MV-4-11 (cell line): ENCODE measurements around the gene ARVCF.

Experiments used
- DNase-seq: peaks from one replicate; lab custom pipeline; 2025; lab: John Stamatoyannopoulos, UW

Gene ARVCF, protein sequence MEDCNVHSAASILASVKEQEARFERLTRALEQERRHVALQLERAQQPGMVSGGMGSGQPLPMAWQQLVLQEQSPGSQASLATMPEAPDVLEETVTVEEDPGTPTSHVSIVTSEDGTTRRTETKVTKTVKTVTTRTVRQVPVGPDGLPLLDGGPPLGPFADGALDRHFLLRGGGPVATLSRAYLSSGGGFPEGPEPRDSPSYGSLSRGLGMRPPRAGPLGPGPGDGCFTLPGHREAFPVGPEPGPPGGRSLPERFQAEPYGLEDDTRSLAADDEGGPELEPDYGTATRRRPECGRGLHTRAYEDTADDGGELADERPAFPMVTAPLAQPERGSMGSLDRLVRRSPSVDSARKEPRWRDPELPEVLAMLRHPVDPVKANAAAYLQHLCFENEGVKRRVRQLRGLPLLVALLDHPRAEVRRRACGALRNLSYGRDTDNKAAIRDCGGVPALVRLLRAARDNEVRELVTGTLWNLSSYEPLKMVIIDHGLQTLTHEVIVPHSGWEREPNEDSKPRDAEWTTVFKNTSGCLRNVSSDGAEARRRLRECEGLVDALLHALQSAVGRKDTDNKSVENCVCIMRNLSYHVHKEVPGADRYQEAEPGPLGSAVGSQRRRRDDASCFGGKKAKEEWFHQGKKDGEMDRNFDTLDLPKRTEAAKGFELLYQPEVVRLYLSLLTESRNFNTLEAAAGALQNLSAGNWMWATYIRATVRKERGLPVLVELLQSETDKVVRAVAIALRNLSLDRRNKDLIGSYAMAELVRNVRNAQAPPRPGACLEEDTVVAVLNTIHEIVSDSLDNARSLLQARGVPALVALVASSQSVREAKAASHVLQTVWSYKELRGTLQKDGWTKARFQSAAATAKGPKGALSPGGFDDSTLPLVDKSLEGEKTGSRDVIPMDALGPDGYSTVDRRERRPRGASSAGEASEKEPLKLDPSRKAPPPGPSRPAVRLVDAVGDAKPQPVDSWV

DNA sequence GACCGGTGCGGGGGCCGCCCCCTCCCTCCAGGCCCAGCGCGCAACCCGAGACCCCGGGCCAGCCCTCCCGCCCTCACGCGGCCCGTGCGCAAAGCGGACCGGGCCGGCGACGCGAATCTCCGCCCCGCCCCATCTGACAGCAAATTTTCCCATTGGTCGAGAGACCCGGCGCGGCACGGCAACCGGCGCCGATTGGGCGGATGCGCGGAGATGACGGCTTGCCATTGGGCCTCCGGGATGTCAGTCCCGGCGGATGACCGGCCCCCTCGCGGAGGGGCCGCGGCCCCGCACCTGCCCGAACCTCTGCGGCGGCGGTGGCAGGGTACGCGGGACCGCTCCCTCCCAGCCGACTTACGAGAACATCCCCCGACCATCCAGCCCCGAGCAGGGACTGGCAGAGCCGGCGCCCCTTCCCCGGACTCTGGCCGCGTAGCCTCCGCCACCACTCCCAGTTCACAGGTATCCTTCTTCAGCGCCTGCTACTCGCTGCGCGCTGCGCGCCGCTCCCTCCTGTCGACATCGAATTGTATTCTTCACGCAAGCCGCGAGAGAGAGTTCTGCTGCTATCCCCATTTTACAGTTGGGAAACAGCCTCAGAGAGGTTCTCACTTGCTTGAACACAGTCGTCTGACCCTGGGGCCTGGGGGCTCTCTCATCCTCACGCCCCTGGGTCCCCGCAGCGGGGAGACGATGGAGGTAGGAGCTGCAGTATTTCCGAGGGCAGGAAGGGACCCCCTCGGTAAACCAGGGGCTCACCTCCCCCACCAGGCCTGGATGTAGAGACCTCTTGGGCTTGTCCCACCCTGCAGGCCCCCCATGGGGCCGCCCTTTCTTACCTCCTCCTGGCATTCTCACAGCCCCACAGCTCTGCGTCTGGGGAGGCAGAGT is at the start of gene ARVCF:
Gene ARVCF (minus strand): TSS at position 90 of the 888 bp plus-strand sequence. CDS start 26,029 bp downstream, outside the sequence.
- peak; percentile 71 for DNase-seq

DNA sequence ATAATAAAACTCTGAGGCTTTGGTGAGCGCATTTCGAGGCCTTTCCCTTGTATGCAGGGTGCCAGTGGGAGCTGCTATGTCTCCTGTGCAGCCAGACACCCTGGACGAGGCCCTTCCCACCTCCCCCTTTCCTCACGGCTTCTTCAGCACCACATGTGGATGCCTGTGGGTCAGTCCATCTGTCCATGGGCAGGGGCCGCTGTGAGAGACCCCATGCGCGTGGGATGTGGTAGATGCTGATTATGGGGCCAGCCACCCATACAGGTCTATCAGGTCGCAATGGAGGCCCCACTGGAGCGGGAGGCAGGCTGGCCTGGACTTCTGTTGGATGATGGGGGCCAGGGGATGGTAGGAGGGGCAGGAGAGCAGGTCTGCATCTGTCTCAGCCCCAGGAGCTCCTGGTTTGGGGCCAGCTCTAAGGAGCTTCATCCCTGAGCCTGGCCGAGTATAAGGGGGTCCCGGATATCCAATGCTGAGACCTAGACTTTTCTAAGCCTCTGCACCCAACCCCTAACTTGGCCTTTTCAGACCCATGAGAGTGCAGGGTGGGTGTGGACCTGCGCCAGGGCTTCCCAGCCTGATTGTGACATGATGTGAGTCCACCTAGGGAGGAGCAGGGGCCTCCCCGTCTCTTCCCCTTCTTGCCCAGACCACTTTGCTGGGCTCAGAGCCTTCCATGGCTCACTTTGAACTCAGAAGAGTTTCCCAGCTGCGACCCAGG is 49.4 kb upstream of the ARVCF start:
- no peak for DNase-seq

DNA sequence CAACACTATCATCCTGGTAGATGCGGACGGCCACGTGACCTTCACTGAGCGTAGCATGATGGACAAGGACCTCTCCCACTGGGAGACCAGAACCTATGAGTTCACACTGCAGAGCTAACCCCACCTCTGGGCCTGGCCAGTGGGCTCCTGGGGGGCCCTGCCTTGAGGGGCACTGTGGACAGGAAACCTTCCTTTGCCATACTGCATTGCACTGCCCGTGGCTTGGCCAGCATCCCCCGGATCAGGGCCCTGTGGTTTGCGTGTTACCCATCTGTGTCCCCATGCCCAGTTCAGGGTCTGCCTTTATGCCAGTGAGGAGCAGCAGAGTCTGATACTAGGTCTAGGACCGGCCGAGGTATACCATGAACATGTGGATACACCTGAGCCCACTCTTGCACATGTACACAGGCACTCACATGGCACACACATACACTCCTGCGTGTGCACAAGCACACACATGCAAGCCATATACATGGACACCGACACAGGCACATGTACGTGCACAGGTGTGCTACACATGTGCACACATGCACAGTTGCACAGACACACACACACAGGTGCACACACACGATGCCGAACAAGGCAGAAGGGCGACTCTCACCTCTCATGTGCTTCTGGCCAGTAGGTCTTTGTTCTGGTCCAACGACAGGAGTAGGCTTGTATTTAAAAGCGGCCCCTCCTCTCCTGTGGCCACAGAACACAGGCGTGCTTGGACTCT is 48.1 kb upstream of the ARVCF start:
- no peak for DNase-seq

DNA sequence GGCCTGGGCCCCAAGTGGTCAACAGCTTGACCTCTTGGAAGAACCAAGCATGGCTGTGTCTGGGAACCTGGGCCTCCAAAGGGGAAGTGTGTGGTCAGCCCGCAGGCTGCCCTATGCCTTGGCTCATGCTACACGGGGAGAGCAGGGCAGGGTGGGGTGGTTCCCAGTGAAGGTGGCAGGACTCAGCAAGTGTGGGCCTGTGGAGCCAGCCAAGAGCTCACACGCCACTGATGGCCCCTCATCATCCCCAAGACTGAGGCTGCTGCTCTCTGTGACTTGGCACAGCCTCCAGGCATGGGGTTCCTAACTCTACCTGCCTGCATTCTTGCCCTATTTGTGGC is 47.5 kb upstream of the ARVCF start:
- peak; percentile 21 for DNase-seq

DNA sequence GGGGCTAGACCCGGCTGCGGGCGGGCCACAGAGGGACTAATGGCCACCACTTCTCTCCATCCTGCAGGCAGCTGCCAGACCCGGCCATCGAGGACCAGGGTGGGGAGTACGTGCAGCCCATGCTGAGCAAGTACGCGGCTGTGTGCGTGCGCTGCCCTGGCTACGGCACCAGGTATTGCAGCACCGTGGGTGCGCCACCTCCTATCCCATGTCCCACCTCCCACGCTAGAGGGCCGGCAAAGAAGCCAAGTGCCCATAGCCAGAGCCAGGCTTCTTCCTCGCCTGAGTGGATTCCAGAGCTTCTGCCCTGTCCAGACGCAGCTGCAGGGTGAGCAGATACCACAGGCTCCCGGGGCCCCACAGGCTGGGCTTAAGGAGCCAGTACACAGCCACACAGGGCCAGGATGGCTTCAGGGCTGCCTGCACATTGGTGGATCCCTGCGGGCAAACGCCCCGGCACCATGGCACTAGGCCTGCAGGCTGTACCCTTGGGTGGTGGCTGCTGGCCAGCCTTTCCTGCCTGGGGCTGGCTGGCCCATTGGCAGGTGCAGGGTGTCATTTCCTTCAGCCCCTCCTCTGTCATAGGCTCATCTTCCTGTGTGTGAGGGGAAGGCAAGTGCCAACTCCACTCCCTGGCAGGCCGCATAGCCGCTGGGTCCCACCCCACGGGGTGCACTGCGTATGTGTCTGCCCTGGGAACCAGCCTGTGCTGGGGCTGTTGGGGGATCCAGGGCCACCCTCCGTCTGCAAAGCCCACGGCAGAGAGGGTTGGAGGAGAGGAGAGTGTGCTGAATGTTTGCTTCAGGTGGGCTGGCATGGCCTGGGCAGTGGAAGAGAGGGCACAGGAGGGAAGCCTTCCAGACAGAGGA is 46.9 kb upstream of the ARVCF start:
- no peak for DNase-seq

DNA sequence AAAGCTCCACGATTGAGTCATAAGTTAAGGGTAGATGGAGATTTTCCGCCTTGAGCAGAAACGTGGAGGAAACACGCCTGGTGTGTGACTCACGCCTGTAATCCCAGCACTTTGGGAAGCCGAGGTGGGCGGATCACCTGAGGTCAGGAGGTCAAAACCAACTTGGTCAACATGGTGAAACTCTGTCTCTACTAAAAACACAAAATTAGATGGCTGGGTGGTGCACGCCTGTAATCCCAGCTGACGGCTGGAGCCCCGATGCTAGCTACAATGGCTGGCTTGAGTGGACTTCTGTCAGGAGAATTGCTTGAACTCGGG is 46.1 kb upstream of the ARVCF start:
- DNase-seq: peak; percentile 5

DNA sequence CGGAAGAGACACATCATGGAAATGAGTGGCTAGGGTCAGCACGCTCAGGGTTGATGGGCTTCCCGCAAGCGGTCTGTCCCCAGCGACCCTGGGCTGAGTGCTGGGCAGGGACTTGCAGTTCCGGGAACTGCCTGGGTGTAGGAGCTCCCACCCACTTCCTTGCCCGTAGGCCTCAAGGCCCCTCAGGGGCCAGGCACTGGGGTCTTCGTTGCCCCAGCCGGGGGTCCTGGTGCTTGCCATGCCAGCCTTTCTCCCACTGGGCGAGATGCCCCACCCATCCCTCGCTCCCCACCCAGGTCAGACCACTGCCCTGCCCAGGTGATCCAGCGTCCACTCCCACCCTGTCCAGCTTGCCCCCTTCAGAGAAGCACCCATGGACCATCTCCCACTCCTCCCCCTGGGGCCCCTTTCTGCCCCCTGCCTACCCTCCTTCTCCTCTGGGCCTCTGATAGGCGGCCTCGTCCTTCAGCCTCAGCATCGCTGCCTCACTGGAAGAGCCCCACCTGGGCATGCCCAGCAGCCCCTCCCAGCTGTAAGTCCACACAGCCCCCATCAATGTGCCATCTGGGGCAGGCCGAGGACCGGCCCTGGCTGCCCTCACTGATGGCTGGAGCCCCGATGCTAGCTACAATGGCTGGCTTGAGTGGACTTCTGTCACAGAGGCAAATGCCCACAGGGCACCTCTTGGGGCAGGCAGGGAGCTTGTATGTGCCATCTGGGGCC is 45.6 kb upstream of the ARVCF start:
- DNase-seq: no peak

DNA sequence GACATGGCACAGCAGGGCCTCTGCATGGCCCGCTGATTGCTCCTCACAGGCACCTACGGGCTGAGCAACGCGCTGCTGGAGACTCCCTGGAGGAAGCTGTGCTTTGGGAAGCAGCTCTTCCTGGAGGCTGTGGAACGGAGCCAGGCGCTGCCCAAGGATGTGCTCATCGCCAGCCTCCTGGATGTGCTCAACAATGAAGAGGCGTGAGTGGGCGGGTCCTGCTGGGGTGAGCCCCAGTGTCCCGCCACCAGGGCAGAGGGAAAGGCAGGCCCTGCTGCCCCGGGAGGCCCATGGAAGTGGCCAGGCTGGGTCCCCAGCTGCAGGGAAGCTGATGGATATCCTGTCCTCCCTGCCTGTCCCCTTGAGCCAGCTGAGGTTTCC is 44.8 kb upstream of the ARVCF start:
- no peak for DNase-seq

DNA sequence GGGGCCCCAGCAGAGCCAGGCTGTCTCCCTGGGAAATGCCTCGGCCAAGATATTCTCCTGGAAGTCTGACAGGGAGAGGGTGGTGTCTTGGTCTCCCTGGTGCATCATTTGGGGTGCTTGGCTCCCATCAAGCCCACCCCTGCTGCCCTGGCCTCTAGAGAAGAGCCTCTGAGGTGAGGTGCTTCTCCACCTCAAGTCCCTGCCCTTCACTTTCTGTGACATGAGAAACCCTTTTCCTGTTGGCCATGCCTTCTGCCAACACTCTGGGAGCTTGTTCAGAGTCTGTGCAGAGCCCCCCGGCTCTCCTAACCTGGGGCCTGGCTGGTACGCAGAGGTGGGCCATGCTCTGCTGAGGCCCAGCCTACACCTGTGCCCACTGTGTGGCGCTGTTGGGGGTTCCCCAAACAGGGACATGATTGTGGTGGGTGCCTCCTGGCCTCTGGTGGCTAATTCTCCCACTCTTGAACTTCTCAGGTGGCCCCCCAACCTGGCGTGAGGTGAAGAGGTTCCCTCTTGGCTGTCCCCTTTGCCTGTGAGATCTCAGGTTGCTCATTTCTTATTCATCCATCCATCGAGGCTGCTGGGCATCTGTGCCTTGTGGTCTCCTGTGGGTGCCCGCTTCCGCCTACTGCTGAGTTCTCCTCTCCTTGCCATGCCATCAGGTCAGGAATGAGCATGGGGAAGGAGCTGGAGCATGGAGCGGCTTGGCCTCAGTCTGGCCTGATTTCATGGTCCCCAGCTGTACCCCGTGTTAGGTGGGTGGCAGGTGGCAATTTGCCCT is 44.3 kb upstream of the ARVCF start:
- DNase-seq: no peak

DNA sequence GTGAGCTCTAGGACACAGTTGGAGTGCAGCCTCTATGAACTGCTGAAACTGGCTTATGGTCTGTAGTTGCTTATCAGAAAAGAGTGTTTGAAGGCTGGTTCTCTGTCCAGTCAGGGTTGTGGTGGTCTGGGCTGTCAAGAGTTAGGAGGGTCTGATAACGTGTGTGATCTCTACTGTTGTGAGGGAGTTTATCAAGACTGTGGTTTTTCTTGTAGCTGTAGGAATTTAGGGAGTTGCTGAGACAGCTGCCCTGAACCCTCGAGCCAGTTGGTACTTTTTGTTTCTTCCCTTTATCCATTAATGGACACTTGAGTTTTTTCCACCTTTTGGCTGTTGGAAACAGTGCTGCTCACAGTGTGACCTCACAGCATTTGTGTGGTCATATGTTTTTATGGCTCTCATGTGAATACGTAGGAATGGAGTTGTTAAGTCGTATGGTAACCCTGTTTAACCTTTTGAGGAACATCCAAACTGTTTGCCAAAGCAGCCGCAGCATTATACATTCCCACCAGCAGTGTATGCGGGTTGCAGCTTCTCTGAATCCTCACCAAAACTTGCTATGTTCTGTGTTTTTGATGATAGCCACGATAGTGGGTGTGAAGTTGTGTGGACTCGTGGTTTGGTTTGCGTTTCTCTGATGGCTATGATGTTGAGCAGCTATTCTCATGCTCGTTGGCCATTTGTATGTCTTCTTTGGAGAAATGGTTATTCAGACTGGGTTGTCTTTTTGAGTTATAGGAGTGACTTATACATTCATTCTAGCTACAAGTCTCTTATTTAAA is 42.6 kb upstream of the ARVCF start:
- no peak for DNase-seq

DNA sequence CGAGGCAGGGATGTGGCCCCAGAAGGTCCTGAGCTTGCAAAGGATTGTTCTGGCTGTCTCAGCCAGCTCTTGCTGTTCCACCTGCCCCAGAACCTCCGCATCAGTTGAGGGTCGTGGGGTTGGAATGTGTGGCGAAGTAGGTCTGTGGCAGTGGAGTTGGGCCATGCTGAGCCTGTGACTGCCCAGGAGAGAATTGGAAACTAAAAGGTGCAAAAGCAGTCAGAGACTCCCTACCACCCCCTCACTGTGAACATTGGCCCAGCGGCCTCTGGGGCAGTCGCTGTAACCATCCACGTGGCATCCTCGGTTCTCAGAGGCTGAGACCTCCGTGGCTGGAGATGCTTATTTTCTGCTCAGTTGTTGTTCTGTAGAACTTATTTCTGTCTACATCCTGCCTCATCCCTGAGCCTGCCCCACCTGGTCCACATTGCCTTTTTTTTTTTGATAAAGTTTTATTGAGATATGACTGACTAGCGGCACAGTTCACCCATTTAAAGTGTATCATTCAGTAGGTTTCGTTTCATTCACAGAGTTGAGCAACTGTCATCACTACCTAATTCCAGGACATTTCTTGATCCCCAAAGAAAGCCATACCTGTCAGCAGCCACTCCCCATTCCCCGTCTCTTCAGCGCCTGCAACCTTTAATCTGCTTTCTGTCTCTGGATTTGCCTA is 41.1 kb upstream of the ARVCF start:
- no peak for DNase-seq

DNA sequence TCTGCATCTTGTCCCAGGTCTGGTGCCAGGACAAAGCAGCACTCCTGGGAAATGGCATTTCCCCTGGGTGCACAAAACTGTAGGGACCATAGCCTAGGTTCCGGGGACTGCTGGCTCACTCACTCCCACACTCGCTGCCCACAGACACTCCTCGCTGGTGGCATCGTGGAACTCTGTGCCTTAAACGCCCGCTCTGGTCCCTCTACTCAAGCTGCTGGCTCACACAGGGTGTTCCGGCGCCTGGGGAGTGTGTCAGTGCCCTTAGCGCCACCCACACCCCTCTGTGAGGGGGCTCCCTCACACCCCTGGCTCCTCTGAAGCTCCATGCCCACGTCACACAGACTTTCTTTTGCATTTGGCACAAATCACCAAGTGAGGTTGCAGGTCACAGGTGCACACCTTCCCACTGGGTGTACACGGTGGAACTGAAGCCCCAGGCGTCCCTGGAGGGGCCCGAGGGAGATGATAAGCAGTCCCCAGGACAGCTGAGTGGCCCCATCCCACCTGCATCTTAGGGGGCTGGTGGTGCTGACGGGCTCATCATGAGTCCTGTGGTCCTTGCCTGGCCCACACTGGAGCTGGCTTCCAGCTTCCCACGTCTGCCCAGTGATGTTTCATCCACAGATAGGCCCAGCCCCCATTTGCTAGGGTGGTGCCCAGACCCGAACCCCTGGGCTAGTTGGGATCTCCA is 40.2 kb upstream of the ARVCF start:
- no peak for DNase-seq

DNA sequence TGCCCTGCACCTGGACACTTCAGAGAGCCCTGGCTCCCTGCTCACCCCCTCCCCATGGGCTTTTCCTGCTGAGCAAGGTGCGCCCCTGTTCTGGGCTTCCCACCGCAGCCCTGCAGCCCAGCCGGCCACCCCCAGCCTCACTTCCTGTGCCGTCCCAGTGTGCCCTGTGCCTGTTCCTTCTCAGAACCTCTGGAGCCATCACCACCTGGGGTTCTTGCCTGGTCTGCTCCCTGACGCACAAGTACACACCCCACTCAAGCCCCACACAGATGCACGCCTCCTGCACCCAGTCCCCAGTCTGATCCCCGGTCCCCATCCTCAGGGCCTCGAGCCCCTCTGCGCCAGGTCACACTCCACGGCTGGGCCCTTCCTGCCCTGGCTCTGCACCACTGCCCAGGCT is 39.5 kb upstream of the ARVCF start:
- DNase-seq: no peak

DNA sequence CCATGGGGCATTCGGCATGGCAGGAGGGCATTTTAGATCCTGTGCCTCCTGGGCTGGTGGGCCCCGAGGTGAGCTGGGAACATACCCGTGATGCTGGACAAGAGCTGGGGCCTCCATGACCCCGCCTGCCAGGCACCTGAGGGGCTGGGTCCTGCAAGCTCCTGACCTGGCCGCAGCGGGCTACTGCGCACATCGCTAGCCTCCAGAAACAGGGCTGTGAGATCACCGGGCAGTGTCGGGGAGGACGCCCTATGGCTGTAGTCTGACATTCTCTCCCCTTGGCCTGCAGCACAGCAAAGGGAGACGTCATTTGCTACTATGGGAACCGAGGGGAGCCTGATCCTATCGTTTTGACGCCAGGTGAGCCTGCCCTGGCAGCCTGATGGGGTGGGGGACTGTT is 39.0 kb upstream of the ARVCF start:
- no peak for DNase-seq

DNA sequence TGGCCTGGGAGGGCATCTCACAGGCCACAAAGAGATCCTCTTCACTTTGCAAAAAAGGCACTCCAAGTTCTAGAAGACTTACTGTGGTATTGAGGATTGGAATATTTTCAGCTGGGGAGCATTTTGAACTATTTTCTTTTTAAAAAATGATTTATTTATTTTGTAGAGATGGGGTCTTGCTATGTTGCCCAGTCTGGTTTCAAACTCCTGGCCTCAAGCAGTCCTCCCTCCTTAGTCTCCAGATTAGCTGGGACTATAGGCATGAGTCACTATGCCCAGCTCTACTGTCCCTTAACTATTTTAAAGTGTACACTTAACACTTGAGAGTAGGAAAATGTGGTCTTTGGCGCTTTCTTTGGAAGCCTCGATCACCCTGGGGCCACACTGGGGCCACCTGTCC is 38.5 kb upstream of the ARVCF start:
- no peak for DNase-seq

DNA sequence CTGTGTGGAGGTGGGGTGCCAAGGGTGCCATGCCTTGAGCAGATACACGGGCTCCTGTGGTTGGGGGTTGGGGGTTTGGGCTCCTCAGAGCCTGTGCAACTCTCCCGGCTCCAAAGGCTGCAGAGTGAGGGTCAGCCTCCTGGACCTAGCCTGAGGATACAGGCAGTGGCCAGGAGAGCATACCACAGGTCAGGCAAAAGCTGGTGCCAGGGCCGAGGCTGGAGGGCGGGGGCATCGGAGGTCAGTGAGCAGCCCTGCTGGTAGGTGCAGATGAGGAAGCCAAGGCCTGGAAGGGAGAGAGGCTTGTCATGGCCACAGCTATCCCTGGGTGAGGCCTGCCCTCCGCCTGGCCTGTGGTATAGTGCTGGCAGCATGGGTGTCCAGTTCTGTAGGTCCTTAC is 37.9 kb upstream of the ARVCF start:
- DNase-seq: no peak

DNA sequence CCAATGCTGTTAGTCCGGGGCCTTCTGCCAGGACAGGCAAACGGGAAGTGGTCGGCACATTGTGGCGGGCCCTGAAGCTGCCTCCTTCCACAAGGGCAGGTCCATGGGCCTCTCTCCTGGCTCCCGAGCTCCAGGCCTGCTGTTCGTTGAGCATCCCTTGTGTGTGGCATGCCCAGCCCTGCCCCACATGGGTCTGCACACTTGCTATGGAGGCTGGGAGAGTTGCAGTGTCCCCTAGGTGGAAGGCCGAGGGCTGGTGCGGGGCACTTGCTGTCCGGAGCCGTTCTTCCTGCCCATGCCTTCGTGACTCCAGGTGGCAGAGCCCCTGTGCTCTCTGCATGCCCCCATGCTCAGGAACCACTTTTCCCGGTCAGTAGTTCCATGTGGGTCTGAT is 37.4 kb upstream of the ARVCF start:
- DNase-seq: no peak
